GM03348 (cell line): ENCODE results near the gene ARHGEF17.

Source experiments
- DNase-seq: peaks from one replicate; pipeline ENCODE4 v3.0.0; 2012; ENCODE audit warnings: low spot score

The ARHGEF17 gene

GRCh38 chr11:73291781-73292524, 16.1 kb upstream of the ARHGEF17 start:
- DNase-seq = peak; percentile 23

GRCh38 chr11:73292525-73292894, 15.6 kb upstream of the ARHGEF17 start:
- peak; percentile 49 for DNase-seq

- no peak for DNase-seq
These were observed 14.6 kb upstream of the ARHGEF17 start for GRCh38 chr11:73293356-73293936.

- no peak for DNase-seq
These were observed 13.5 kb upstream of the ARHGEF17 start for GRCh38 chr11:73294604-73295003.

GRCh38 chr11:73295241-73295995, 12.7 kb upstream of the ARHGEF17 start:
- peak; percentile 86 for DNase-seq

GRCh38 chr11:73295996-73296318, 12.1 kb upstream of the ARHGEF17 start:
- DNase-seq = no peak

- no peak for DNase-seq
These were observed 11.4 kb upstream of the ARHGEF17 start for GRCh38 chr11:73296501-73297230.

- no peak for DNase-seq
These were observed 10.9 kb upstream of the ARHGEF17 start for GRCh38 chr11:73297231-73297590.

GRCh38 chr11:73297702-73298101, 10.4 kb upstream of the ARHGEF17 start:
- DNase-seq = no peak

GRCh38 chr11:73298233-73298632, 9.8 kb upstream of the ARHGEF17 start:
- DNase-seq = no peak

- DNase-seq = no peak
These were observed 8.3 kb upstream of the ARHGEF17 start for GRCh38 chr11:73299751-73300150.

GRCh38 chr11:73306069-73306841, 1.8 kb upstream of the ARHGEF17 start:
- DNase-seq = no peak

GRCh38 chr11:73306977-73307322, 1.1 kb upstream of the ARHGEF17 start:
- DNase-seq = no peak

- peak; percentile 95 for DNase-seq
These were observed 613 bp upstream of the ARHGEF17 start for GRCh38 chr11:73307323-73308002.

- peak; percentile 97 for DNase-seq
These were observed 1.2 kb downstream of the ARHGEF17 start for GRCh38 chr11:73308961-73309919.

- no peak for DNase-seq
These were observed 2.0 kb downstream of the ARHGEF17 start for GRCh38 chr11:73310076-73310475.

GRCh38 chr11:73310661-73311393, 2.8 kb downstream of the ARHGEF17 start:
- no peak for DNase-seq

GRCh38 chr11:73311394-73311869, 3.4 kb downstream of the ARHGEF17 start:
- DNase-seq = no peak

GRCh38 chr11:73312036-73312435, 4.0 kb downstream of the ARHGEF17 start:
- no peak for DNase-seq
